Astrocyte (in vitro differentiated cells and primary cell): ENCODE data around the gene TRMT5.

ENCODE experiments used
- CTCF ChIP-seq: IDR thresholded peaks from 2 replicates; pipeline ENCODE4 v1.5.1; 2011; ENCODE audit warnings: low read depth, mild to moderate bottlenecking, inconsistent platforms, low read length, moderate library complexity; ENCODE audit not compliant: insufficient read depth
- EZH2 ChIP-seq: IDR thresholded peaks from 2 replicates; pipeline ENCODE4 v1.6.1; 2012; ENCODE audit warnings: mild to moderate bottlenecking, low read length, inconsistent platforms; ENCODE audit not compliant: insufficient read depth

- TF ChIP-seq EZH2: no peak
- TF ChIP-seq CTCF: no peak
Observed at GRCh38 chr14:60974090-60974651, 6.7 kb downstream of the TRMT5 start.
